ENCODE measurements around the gene ZNF611.
A peak's percentile ranks its signal among the peaks of the same experiment; 100 is the strongest.
"Not testable (repeated sequence)": the region's sequence is repeated elsewhere in the genome, so short reads cannot be mapped to it uniquely, and the experiment has no call there.

The ZNF611 gene

DNA sequence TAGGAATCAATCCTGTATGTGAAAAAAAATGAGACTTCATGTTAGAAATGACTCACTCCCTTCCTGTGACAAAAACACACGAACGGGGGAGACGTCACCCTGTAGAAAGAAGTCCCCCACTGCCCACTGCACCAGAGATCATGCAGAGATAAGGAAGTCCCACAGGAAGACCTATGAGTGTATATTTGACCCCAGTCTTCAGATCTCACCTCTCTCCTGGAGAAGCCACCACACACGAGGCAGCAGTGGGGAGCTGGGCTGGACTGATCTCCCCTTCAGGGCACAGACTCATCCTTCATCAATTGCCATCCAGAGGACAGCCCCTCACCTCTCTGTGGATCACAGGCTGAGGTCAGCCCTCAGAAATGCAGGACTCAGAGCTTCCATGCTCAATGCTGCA lies 18.9 kb downstream of the ZNF611 start:
- not testable (repeated sequence) for DNase-seq

DNA sequence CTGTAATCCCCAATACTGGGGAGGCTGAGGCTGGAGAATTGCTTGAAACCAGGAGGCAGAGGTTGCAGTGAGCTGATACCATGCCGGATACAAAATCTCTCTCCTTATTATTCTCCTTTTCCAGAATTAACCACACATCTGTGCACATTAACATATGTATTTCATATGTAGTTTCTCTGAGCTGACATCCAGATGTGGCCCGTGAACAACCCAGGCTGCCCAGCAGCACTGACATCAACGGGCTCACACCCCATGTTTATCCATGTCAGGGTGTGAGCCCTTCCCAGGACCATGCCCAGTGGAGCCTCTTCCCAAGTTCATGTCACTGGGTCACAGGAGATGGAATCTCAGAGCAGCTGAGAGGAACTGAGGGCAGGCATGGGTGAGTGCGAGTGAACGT lies 19.5 kb downstream of the ZNF611 start:
- DNase-seq: not testable (repeated sequence)

DNA sequence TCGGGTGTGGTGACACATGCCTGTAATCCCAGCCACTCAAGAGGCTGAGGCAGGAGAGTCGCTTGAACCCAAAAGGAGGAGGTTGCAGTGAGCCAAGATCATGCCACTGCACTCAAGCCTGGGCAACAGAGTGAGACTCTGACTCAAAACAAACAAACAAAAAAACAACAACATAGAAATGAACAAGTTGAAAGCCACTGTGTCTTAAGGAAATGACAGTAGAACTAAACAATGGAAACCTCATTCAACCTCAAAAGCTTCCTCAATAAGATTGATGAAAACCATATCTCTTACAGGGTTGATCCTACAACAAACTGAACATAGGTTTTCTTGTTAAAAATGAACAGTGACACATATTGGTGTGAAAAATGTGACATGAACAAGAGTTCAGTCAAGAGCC lies 21.8 kb downstream of the ZNF611 start:
- DNase-seq: not testable (repeated sequence)

DNA sequence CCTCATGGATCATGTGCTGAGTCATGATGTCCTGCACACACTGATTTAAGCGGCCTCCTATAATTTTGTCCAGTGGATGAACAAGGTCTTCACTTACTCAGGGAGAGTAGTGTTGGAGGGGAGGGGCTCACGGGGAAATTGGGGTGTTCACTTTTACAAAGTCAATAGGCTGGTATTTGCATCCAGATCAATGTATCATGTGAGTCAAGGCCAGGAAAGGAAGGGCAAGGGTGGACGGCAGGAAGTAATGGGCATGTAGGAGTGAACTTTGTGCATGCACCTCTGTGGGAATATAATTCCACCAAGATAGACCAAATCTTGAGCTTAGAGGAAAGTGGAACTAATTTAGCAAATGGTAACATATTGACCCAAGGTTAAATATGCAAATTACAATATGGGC lies 23.2 kb downstream of the ZNF611 start:
- DNase-seq: not testable (repeated sequence)

DNA sequence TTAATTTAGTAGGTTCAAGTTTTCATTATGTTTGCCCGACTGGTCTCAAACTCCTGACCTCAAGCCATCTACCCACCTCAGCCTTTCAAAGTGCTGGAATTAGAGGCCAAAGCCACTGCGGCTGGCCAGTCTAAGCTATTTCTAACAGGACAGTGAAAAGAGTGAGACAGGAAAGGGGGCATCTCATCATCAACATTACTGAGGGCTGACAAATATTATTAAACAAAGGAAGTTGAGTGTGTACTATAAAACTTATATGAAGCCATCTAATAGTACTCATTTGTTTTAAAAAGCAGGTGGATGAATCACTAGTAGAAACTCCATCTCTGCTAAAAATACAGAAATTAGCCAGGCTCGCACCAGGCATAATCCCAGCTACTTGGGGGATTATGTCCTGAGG lies 24.3 kb downstream of the ZNF611 start:
- no peak for DNase-seq

DNA sequence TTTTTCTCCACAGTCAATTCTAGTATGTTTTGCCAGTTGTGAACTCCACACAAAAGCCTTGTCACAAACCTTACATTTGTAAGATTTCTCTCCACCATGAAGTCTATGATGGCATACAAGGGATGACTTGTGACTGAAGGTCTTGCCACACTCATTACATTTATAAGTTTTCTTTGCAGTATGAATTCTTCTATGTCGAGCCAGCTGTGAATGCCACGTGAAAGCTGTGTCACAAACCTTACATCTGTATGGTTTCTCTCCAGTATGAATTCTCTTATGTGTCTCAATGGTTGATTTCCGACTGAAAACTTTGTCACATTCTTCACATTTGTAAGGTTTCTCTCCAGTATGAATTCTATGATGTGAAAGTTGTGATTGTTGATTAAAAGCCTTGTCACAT lies 29.2 kb downstream of the ZNF611 start:
- not testable (repeated sequence) for DNase-seq

DNA sequence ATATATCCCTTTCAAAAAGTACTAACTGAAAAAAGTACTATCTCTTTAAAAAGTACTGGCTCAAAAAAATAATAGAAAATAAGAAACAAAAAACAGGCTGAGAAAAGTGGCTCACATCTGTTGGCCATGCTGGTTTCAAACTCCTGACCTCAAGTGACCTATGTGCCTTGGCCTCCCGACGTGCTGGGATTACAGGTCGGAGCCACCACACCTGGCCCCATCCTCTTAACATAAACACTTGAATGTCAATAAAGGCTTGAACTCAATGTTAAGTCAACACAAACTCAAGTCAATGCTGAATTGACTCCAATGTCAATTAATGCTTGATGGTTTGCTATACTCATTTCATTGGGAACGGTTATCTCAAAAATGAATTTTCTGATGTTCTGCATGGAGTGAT lies 30.9 kb downstream of the ZNF611 start:
- DNase-seq: no peak

DNA sequence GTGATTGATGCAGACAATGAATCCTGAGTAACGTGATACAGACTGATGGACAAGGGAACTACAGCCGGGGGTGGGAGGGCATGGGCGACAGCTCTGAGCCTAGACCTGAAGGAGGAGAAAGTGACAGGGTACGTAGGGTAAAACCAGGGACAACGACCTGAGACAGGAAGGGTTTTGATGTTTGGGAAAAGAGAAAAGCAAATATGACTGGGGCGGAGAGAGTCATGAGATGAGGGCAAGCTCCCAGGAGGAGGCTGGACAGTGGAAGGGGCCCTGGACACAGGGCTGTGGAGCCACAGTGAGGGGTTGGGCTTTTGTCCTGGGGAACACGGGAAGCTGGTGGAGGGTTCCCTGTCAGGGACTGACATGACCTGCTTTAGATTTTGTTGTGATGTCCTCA lies 34.2 kb downstream of the ZNF611 start:
- no peak for DNase-seq

DNA sequence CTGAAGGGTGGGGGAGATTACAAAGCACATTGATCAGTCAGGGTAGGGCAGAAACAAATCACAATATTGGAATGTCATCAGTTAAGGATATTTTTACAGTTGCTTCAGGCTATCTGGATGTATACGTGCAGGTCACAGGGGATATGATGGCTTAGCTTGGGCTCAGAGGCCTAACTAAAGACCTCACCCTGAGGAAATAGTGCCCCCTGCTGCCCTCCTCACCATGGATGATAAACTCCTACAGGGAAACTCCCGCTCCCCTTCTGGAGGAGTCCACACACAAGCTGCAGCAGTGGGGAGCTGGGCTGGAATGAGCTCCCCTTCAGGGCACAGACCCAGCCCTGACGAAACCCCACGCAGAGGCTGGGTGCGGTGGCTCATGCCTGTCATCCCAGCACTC lies 35.3 kb downstream of the ZNF611 start:
- not testable (repeated sequence) for DNase-seq

DNA sequence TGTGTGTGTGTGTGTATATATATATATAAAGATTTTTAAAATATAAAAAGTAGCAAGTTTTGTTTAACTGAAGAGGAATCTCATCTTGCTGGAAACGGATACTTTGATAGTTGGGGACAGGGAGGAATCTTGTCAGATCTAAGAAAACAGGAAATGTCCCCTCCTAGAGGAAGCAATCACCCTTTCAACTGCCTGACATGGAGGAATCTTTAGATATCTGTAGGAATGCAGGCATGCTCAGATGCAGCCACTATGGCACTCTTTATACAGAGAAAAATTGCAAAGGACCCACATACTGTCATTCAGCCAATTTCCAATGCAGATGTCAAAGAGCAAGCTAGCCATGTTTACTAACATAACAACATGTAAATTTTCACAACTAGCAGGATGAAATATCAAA lies 38.8 kb downstream of the ZNF611 start:
- no peak for DNase-seq

DNA sequence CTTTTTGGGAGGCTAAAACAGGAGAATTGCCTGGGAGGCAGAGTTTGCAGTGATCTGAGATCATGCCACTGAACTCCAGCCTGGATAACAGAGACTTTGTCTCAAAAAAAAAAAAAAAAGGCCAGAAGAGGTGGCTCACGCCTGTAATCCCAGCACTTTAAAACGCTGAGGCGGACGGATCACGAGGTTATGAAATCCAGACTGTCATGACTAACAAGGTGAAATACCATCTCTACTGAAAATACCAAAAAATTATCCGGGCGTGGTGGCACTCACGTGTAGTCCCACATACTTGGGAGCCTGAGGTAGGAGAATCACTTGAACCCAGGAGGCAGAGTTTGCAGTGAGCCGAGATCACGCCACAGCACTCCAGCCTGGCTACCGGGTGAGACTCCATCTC lies 39.9 kb downstream of the ZNF611 start:
- no peak for DNase-seq

DNA sequence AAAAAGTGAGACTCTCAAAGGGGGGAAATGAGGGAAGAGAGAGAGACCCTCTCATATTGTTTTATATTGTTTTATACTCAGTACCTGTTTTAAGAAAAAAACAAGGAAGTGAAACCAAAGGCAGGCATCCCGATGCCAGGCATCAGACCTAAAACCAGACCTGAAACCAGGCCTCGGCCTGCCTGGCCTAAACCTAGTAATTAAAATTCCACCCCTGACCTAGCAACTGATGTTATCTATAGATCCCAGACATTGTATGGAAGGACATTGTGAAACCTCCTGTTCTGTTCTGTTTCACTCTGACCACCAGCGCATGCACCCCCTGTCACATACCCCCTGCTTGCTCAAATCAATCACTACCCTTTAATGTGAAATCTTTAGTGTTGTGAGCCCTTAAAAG lies 40.6 kb downstream of the ZNF611 start:
- DNase-seq: not testable (repeated sequence)

DNA sequence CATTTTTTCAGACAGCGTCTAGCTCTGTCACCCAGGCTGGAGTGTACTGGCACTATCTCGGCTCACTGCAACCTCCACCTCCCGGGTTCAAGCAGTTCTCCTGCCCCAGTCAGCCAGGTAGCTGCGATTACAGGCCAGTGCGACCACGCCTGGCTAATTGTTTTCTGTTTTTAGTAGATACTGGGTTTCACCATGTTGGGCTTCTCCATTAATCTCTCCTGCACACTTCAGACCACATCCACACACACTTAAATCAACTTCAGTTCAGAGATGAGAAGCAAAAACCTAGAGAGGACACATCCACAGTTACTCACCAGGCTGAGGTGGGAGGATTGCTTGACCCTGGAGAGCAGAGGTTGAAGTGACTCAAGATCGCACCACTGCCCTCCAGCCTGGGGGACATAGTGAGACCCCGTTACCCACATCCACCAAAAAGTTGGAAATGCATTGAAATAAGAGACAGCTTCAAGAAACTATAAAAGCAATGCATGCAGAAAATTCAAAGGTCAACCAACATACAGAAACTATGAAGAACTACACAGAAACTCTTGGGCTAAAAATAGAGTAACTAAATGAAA lies 42.3 kb downstream of the ZNF611 start:
- no peak for DNase-seq

DNA sequence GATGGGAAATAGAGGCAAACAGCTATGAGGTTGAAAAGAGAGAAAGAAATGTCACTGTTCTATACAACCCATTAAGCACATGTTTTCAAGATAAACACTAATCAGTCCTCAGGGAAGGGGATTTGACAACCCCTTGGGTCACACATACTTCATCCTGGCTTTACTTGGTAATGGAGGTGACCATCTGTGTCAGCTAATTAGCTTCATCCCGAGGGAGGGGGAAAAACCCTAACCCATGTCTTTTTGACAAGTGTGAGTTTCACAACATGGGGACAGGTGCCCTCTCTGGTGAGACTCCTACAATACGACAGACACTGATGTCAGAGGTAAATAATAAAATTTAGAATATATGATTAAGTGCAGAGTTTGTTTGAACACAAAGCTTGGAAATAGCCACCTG lies 43.1 kb downstream of the ZNF611 start:
- DNase-seq: no peak

DNA sequence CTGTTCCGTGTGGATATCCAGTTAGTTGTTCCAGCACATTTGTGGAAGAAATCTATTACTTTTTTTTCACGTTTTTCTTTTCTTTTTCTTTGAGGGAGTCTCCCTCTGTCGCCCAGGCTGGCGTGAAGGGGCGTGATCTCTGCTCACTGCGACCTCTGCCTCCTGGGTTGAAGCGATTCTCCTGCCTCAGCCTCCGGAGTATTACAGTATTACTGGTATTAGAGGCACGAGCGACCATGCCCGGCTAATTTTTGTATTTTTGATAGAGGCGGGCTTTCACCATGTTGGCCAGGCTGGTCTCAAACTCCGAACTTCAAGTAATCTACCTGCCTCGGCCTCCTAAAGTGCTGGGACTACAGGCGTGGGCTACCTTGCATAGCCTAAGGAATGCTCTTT lies 43.6 kb downstream of the ZNF611 start:
- no peak for DNase-seq

DNA sequence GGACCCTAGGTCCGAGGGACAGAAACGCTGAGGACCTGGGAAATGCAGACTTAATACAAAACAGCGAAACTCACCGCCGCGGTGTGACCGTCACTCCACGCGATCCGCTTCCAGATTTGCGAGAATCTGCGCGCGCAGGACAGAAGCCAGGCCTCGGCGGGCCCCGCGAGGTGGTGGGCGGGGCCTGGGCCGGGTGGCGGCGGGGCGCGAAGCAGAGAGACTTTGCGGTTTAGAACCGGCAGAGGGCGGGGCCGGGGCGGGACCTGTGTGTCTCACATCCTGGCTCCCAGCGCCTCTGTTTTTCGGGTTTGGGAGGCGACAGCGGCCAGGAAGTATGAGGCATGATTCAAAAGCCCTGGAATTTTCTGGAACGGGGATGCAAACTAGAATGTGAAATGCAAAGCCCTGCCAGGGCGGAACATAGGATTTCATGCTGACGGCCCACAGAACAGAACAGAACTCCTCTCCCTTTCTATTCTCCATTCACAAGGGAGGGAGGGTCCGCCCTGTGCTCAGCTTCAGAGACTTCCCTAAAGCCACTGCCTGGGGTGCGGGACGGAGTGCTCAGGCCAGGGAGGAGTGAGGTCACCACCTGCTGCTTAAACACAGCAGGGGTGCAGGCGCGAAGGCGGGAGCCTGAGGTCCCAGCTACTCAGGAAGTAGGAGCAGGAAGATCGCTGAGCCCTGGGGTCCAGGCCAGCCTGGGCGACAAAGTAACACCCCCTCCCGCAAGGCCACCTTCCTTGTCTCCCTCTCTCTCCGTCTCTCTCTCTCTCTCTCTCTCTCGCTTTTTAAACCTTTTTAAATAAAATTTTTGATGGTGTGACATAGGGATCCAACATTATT lies 44.3 kb downstream of the ZNF611 start:
- peak; percentile 86 for DNase-seq

DNA sequence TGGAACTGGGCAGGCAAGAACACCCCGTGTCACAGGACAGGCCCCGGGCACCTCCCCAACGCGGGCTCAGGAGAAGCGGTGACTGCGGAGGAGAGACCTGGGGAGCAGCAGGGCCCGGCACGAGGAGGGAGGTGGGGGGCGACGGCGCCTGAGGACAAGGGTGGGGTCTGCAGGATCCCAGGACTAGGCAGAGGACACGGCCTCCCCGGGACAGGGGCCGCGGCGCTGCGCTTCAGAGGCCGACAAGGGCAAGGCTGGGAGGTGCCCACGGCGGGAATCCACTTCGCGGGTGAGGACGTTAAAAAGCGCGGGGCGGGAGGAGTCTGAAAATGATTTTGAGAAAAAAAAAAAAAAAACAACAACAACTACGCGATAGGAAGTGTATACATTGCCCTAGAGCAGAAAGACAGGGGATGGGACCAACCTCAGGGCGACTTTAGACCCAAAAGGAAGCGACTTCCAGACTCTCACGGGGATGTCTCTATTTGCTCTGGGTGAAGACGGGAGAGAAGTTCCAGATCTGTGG lies 44.9 kb downstream of the ZNF611 start:
- peak; percentile 13 to 14 for DNase-seq

DNA sequence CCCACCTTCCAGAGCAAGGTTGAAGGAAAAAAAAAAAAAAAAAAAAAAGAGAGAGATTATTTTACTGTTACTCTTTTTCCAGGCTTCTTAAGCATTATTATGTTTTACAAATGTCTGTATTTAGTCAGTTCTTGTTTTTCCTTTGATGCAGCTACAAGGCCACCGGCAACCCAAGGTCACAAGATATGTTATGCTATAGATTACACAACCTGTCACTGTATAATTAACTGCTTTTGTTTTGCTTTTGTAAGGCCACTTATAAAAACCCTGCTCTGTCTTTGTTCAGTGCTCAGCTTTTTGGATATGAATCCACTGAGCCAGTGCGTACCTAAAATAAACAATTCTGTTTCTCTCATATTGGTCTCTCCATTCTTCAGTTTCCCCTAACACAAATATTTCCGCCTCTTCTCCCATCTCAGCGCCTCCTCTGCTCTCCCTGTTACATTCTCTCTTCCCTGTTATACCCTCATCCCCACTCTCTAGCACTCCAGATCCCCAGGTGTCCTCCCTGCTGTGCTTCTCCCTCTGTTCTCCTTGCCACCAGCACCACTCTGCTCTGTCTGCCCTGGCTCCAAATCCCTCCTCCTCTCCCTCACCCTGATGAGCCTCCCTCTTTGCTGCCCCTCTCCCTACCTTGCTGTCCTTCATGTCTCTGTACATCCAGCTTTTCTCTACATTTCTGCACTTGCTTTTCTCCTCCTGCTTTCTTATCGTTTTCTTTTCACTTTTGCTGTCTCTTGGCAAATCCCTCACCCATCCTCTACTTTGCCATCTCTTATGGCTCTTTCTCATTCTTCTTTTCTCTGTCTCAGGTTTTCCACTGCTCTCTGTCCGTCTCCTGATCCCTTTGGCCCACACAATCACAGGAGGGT lies 45.7 kb downstream of the ZNF611 start:
- not testable (repeated sequence) for DNase-seq

DNA sequence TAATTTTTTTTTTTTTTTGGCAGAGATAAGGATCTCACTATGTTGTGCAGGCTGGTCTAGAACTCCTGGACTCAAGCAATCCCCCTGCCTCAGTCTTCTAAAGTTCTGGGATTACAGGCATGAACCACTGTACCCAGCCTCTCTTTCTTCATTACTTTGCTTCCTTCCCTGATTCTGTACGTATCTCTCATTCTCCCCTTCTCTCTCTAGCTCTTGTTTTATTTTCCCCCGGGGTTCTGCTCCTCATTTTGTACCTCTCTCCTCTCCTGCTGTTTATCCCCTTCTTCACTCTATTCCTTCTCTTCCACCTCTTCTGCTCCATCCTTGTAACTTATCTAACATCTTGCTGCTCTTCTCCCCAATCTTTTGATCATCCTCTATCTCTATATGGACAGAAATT lies 46.5 kb downstream of the ZNF611 start:
- no peak for DNase-seq

DNA sequence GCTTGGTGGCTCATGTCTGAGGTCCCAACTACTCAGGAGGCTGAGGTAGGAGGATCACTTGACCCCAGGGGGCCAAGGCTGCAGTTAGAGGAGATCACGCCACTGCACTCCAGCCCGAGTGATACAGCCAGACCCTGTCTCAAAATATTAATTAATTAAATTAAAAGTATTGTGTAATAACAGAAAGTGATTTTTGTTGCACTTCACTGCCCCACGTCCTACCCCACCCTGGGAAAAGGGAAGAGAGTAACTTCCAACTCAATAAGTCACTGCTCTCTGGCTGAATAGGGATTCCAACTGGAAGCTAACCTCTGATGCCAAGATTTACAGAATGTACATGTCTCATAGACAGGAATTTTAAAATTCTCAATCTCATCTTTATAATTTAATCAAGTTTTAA lies 47.2 kb downstream of the ZNF611 start:
- no peak for DNase-seq

DNA sequence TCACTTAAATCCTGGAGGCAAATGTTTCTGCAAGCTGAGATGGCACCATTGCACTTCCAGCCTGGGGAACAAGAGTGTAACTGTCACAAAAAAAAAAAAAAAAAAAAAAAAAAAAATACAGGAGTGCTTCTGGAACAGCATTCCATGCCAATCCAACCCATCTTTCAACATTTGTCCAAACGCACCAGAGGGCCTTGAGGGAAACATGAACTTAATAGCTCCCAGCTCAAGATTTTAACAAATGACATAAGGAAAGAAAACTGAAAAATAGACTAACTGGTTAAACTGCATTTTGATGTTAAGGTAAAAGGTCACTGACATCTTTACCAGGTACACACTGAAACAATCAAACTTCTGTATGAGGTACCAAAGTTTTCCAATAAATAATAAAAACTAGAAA lies 49.0 kb downstream of the ZNF611 start:
- DNase-seq: no peak

DNA sequence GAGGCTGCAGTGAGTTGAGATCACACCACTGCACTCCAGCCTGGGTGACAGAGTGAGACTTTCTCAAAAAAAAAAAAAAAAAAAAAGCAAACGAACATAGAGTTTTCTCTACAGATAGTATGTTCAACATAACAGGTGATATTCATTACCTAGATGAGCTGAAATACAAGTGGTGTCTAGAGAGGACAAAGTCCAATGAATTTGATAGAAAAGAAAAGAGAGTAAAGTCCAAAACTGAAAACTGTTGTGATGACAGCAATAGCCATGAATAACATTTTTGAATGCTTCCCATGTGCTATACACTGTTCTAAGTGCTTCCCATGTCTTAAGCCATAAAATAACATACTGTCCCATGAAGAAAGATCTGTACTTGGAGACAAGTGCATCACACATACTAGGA lies 53.6 kb downstream of the ZNF611 start:
- DNase-seq: not testable (repeated sequence)

DNA sequence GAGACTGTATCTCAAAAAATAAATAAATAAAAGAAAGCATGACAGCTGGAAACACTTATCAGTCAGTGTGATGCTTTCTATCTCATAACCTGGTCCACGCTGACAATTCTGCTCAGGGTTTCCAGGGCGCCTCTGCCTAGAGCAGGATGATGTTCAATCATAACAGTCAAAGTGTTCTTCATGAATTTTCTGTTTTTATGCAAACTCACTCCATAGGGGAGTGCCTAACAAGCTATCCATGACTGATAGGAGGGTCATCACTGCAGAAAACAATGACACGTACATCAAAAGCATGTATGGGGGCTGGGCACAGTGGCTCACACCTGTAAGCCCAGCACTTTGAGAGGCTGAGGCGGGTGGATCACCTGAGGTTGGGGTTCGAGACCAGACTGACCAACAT lies 55.2 kb downstream of the ZNF611 start:
- DNase-seq: no peak
